Body of pancreas (tissue), 4 donors: ENCODE data around the gene TP53TG5. TPM values are rescaled to one million over a fixed set of nuclear protein-coding genes. Genes with fewer than 3 reads are reported as not detected.
A peak's percentile ranks its signal among the peaks of the same experiment; 100 is the strongest.

Source experiments
- ATAC-seq: fragments of 150-250 bp; one replicate; pipeline ENCODE4 v1.9.1; 2016
- DNase-seq, 4 donors: peaks; one replicate each; pipeline ENCODE4 v3.0.0-alpha.2; 2019
- H3K27ac ChIP-seq, 4 donors: fragments of 200-600 bp; sonication (generic); 1 replicate in 3 of 4; 2 replicates in 1 of 4; pipeline versions ENCODE4 v1.5.1 to v1.6.1; 2016 to 2019; ENCODE audit warnings: mild to moderate bottlenecking in 1 of 4, mixed read lengths in 1 of 4, moderate library complexity in 1 of 4
- H3K27me3 ChIP-seq, 2 donors: fragments of 200-600 bp; sonication (generic); one replicate each; pipeline ENCODE4 v1.6.0; 2016; ENCODE audit warnings: mild to moderate bottlenecking in 1 of 2
- H3K36me3 ChIP-seq, 2 donors: fragments of 200-600 bp; sonication (generic); replicated peaks in 1 of 2; 2 replicates each; pipeline ENCODE4 v1.5.1; 2016; ENCODE audit warnings: low read depth in 2 of 2; ENCODE audit not compliant: insufficient read depth in 1 of 2
- H3K4me1 ChIP-seq: fragments of 200-600 bp; sonication (generic); one replicate; pipeline ENCODE4 v1.6.0; 2016
- H3K4me3 ChIP-seq, 2 donors: fragments of 200-600 bp; sonication (generic); 1 replicate in 1 of 2; 2 replicates in 1 of 2; pipeline ENCODE4 v1.5.1; 2016 to 2019
- H3K9me3 ChIP-seq, 3 donors: fragments of 200-600 bp; sonication (generic); 1 replicate in 2 of 3; 2 replicates in 1 of 3; pipeline ENCODE4 v1.5.1; 2016
- POLR2A ChIP-seq, 3 donors: fragments of 450-650 bp; IDR thresholded peaks; one replicate each; pipeline ENCODE4 v1.6.1; 2016; ENCODE audit warnings: antibody characterized with exemption in 3 of 3, mild to moderate bottlenecking in 2 of 3
- WGBS, 2 donors: methylation state at CpG; one replicate each; pipeline ENCODE4 v1.1.5; 2017; 5-methylcytosine and 5-hydroxymethylcytosine counted together
- intact Hi-C: fragments of 100-400 bp; cut with DNase I; formaldehyde crosslinking; loops from one replicate; pipeline ENCODE4 v1.15.1; 2023
- total RNA-seq, 2 donors: library from RNA; depleted of rRNA; stranded (reverse); fragments of >200 nt; gene quantifications; one replicate each; pipeline ENCODE4 v1.1.0, GENCODE V29; 2016
- TF ChIP-seq, protein P1 (sequence below), 7 experiments: fragments of 450-650 bp in 4 of 7; fragments of 200-600 bp in 3 of 7; sonication (generic) in 3 of 7; IDR thresholded peaks; one replicate each; pipeline ENCODE4 v1.5.1; 2016 to 2019; ENCODE audit warnings: antibody characterized with exemption in 7 of 7

The TP53TG5 gene
- total RNA-seq, 2 donors from 2014 or later = not detected

DNA sequence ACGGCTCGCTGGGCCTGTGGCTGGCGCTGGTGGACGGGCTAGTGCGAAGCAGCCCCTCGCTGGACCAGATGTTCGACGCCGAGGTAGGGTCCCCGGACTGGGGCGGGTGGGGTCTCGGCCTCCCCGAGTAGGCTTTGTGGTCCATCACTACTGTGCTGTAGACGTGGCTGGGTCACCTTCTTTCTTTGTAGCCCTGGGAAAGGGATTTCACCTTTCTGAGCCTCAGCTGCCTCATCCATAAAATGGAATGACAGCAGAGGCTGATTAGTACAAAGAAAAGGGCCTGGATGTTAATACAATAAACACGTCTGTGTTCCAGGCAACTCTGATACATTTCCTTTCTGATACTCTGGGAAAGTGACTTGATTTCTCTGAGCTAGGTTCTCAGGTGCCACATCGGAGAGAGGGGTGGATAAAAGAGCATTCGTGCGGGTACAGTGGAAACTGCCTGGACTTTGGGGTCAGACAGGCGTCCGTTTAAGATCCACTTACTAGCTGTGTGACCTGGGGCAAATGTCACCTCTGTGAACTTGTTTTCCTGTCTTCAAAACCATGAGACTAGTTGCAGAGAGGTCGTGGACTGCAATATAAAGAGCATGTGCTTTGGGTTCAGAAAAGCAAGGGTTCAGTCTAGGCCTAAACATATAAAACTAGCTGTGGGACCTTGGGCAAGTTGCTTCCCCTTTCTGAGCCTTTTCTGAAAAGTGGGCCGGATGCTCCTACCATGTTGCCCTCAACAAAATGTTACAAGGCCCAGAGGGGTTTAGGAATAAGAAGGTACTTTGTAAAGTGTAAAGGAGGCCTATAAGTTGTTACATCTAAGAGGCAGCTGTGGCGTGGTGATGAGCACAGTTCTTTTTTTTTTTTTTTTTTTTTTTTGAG, 14.3 kb downstream of the TP53TG5 start:
- DNase-seq = no peak
- WGBS, 2 donors = 20 to 32% methylated on average over 12 to 23 of the region's 23 CpGs
- TF ChIP-seq, protein P1, sequence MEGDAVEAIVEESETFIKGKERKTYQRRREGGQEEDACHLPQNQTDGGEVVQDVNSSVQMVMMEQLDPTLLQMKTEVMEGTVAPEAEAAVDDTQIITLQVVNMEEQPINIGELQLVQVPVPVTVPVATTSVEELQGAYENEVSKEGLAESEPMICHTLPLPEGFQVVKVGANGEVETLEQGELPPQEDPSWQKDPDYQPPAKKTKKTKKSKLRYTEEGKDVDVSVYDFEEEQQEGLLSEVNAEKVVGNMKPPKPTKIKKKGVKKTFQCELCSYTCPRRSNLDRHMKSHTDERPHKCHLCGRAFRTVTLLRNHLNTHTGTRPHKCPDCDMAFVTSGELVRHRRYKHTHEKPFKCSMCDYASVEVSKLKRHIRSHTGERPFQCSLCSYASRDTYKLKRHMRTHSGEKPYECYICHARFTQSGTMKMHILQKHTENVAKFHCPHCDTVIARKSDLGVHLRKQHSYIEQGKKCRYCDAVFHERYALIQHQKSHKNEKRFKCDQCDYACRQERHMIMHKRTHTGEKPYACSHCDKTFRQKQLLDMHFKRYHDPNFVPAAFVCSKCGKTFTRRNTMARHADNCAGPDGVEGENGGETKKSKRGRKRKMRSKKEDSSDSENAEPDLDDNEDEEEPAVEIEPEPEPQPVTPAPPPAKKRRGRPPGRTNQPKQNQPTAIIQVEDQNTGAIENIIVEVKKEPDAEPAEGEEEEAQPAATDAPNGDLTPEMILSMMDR (IDR thresholded peaks at IDR 0.05) = no peak
- TF ChIP-seq POLR2A (IDR thresholded peaks at IDR 0.05) = no peak
- intact Hi-C loops = no loop called here
- Histone ChIP-seq H3K27me3 (no peaks in the 10 kb centered on the region), H3K4me3 (peak overlapping the region; percentile 46 to 54), H3K27ac (peak overlapping the region; percentile 85 to 97 (median 94)), H3K36me3 (no peaks in the 10 kb centered on the region), H3K4me1 (peaks cover 51% of the 10 kb centered on the region), H3K9me3 (no peaks in the 10 kb centered on the region)
- ATAC-seq = no peak

DNA sequence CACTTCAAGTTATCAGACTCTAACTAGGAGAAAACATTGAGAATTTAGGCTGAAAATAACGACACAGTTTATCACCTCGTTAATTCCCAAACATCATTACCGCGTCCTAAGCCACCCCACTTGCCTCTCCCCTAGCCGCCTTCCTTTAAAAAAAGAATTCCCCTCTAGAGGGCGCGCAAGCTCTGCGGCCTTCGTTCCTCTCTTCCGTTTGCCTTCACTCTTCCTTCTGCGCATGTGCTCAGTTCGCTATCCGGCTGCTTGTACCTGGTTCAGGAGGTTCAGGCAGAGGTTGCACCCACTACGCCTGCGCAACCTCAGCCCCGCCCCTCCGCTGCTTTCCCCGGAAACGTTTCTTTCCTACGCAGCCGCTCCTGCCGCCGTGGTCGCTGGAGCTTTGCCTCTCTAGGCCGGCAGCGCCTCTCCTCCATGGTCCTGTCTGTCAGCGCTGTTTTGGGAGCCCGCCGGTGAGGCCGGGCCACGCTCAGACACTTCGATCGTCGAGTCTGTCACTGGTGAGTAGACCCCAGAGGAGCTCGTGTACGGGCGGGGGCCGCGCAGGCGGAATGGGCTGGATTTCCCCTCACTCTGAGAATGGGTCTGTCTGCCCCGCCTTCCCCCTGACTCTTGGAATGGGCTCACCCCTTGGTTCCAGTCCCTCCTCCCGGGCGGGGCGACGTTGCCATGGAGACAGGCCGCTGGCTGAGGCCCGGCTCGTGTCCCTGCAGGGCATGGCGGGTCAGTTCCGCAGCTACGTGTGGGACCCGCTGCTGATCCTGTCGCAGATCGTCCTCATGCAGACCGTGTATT, 15.1 kb downstream of the TP53TG5 start, which contains the start of gene SYS1:
TSS of gene SYS1 (plus strand) at position 353 of the 807 bp plus-strand sequence. CDS start at position 729, 376 bp downstream.
- 0 to 1% methylated on average over 39 to 55 of the region's 55 CpGs for WGBS, 2 donors
- DNase-seq (peak; percentile 98 to 100 (median 98)), ATAC-seq (peak; percentile 91)
- peak; percentile 89 to 97 (median 97) for TF ChIP-seq POLR2A (IDR thresholded peaks at IDR 0.05)
- TF ChIP-seq, protein P1 (IDR thresholded peaks at IDR 0.05) = peak; percentile 84 to 99 (median 97)
- H3K27me3 ChIP-seq = no peaks in the 10 kb centered on the region
- H3K36me3 ChIP-seq = no peaks in the 10 kb centered on the region
- intact Hi-C loops = no loop called here
- no peaks in the 10 kb centered on the region for H3K9me3 ChIP-seq
- peak within 1 kb of the TSS; percentile 85 to 97 (median 94) for H3K27ac ChIP-seq
- peaks cover 60% of the 10 kb centered on the region for H3K4me1 ChIP-seq
- H3K4me3 ChIP-seq = peak within 1 kb of the TSS; percentile 46 to 54

DNA sequence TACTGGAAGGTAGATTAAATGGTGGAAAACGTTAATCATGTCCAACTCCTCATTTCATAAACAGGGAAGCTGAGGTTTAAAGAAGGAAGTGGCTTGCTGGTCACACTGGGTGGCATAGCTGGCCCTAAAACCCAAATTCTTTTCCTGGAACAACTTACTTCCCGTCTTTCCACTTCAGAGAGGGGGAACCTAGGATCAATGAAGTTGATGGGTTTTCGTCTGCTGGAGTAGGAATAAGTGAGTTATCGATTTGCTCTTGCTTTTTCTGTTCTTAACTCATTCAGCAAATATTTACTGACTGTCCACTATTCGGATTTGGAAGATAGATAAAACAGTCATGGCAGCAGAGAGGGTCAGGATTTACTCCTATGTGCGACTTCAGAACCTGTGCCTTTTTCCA, 16.3 kb downstream of the TP53TG5 start:
- intact Hi-C loops = no loop called here
- no peak for DNase-seq

DNA sequence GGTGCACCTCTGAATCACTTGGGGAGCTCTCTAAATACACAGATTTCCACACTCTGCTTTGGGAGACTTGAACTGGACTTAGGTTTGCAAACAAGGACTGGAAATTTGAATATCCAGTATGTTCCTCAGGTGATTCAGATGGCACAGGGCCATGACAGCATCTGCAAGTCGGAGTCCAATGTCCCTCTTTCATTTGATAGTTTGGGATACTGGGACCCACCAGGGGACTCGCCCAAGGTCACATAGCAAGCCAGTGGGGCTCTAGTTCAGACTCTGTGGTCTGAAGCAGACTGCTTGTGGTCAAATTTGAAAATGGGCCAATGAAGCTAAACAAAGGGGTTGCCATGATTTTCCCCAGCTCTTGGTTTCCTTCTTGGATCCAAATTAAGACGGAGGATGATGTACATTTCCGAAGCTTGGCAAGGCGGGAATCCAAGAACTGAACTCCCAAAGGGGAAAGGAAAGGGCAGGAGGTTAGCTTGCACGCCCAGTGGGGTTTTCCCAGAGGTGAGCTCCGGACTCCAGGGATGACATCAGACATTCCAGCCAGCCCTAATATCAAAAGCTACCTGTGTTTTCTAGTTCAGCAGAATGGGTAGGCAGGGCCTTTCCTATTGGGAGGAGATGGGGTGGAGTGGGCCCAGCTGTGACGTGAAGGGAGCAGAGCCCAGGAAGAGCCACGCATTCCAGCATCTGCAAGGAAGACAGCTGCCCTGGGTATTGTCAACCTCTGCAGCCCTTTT, 18.5 kb downstream of the TP53TG5 start:
- TF ChIP-seq POLR2A (IDR thresholded peaks at IDR 0.05) = peak in 2 of 3 donors; percentile 36 to 51
- TF ChIP-seq, protein P1 (IDR thresholded peaks at IDR 0.05) = no peak
- no peaks in the 10 kb centered on the region for H3K36me3 ChIP-seq
- H3K9me3 ChIP-seq = no peaks in the 10 kb centered on the region
- H3K4me3 ChIP-seq = no peak overlapping the region
- ATAC-seq (peak; percentile 13), DNase-seq (peak; percentile 54 to 78 (median 58))
- peak overlapping the region; percentile 72 to 94 (median 82) for H3K27ac ChIP-seq
- intact Hi-C loops = no loop called here
- peaks cover 60% of the 10 kb centered on the region for H3K4me1 ChIP-seq
- H3K27me3 ChIP-seq = no peaks in the 10 kb centered on the region
- WGBS, 2 donors = 62 to 72% methylated on average over 9 of the region's 9 CpGs

More for the DNA sequence above, 16.3 kb downstream of the TP53TG5 start:
- TF ChIP-seq POLR2A (IDR thresholded peaks at IDR 0.05) = no peak
- TF ChIP-seq, protein P1 (IDR thresholded peaks at IDR 0.05) = no peak
- Histone ChIP-seq H3K36me3 (no peaks in the 10 kb centered on the region), H3K27ac (peak overlapping the region in 3 of 4 donors; percentile 78 to 94 (median 85)), H3K27me3 (no peaks in the 10 kb centered on the region), H3K4me3 (no peak overlapping the region), H3K4me1 (peaks cover 66% of the 10 kb centered on the region), H3K9me3 (no peaks in the 10 kb centered on the region)
- no peak for ATAC-seq
- 13 to 22% methylated on average over 6 of the region's 6 CpGs for WGBS, 2 donors
